ENCODE data around the gene GNAT2.

The GNAT2 gene

DNA sequence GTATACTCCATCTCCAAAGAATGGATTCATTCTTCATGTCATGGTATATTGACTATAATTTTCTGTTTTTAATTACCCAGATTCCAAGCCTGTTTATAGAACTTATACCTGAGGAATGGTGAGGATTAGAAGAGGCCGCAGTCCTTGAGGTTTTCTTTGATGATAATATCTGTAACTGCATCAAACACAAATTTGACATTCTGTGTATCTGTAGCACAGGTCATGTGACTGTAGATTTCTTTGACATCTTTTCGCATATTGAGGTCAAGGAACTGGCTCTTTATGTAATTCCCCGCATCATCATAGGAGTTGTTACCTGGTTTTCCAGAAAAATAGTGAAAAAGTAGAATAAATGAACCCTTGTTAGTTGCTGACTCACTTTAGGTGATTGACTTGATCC lies 16.2 kb downstream of the GNAT2 start:
- H3K36me3 ChIP-seq, result peaks cover 80% of the 10 kb centered on the region
- TF ChIP-seq, protein P1, sequence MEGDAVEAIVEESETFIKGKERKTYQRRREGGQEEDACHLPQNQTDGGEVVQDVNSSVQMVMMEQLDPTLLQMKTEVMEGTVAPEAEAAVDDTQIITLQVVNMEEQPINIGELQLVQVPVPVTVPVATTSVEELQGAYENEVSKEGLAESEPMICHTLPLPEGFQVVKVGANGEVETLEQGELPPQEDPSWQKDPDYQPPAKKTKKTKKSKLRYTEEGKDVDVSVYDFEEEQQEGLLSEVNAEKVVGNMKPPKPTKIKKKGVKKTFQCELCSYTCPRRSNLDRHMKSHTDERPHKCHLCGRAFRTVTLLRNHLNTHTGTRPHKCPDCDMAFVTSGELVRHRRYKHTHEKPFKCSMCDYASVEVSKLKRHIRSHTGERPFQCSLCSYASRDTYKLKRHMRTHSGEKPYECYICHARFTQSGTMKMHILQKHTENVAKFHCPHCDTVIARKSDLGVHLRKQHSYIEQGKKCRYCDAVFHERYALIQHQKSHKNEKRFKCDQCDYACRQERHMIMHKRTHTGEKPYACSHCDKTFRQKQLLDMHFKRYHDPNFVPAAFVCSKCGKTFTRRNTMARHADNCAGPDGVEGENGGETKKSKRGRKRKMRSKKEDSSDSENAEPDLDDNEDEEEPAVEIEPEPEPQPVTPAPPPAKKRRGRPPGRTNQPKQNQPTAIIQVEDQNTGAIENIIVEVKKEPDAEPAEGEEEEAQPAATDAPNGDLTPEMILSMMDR (IDR thresholded peaks at IDR 0.05; ENCODE audit: low read depth, low read length), result no peak
- no peak for DNase-seq

DNA sequence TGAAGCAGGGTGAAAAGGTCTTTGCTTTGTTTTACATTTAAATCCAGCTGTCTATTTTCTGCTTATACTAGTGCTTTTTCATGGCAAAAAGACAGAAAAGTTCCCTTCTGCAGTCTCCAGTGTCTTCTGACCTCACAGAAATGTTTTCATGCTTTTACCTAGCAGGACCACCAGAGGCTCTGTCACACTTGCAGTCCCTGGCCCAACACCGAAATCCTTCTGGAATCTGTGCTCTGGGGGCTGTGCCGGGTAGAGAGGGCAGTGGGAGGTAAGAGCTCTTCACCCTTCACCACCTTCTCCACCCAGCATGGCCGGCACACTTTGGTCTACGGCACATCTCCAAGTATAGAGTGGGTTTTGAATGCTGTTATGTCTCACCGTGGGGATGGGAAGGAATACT lies 20.8 kb downstream of the GNAT2 start:
- H3K36me3 ChIP-seq, result peaks cover 54% of the 10 kb centered on the region
- peak; percentile 49 for DNase-seq
- TF ChIP-seq, protein P1 (IDR thresholded peaks at IDR 0.05; ENCODE audit: low read depth, low read length), result peak; percentile 63
- no peaks in the 10 kb centered on the region for H3K27me3 ChIP-seq (ENCODE audit: insufficient read depth, low read depth, severe bottlenecking)
- no peak overlapping the region for H3K4me3 ChIP-seq (ENCODE audit: low read depth, low read length)
- H3K9me3 ChIP-seq (ENCODE audit: severe bottlenecking), result no peaks in the 10 kb centered on the region
- H3K27ac ChIP-seq, result no peak overlapping the region

More for the DNA sequence above, 16.2 kb downstream of the GNAT2 start:
- H3K4me3 ChIP-seq (ENCODE audit: low read depth, low read length), result no peak overlapping the region
- no peaks in the 10 kb centered on the region for H3K27me3 ChIP-seq (ENCODE audit: insufficient read depth, low read depth, severe bottlenecking)
- H3K9me3 ChIP-seq (ENCODE audit: severe bottlenecking), result no peaks in the 10 kb centered on the region
- no peak overlapping the region for H3K27ac ChIP-seq

DNA sequence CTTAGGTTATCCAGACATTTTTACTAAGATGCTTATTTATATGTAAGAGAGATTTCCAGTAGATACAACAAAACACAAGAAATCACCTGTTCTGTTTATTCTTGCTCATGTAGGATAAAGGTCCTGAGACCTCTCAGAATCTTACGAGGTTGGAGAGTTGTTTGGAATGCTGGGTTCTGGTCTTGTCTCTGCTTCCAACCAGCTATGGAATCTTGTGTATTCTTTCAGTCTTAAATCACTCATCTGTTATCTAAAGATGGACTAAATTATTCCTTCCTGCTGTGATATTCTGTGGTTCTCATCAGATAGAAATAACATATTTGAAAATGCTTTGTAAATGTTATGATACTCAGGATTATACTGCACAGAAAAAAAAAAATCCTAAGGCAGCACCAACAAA lies 21.3 kb downstream of the GNAT2 start:
- H3K4me3 ChIP-seq (ENCODE audit: low read depth, low read length), result no peak overlapping the region
- peaks cover 54% of the 10 kb centered on the region for H3K36me3 ChIP-seq
- H3K27ac ChIP-seq, result no peak overlapping the region
- no peaks in the 10 kb centered on the region for H3K9me3 ChIP-seq (ENCODE audit: severe bottlenecking)
- no peaks in the 10 kb centered on the region for H3K27me3 ChIP-seq (ENCODE audit: insufficient read depth, low read depth, severe bottlenecking)
- TF ChIP-seq, protein P1 (IDR thresholded peaks at IDR 0.05; ENCODE audit: low read depth, low read length), result no peak
- DNase-seq, result no peak

DNA sequence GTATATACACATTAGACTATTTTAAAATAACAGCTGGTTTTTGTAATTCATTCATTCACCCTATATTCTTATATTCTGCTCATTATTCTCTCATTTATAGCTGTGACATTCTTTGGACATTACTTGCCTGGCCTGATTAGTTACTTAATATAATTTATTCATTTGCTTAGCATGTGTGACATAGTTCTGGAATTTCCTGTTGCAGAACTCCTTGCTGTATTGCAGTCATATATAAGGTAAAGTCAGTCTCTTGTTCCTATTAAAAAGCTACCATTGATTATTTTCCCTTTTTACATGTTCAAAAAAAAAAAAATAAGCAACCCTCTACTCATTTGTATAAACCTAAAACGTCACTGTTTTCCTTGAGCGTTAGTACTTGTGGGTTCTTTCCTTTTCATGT lies 23.9 kb downstream of the GNAT2 start:
- Histone ChIP-seq H3K27me3 (ENCODE audit: insufficient read depth, low read depth, severe bottlenecking) (no peaks in the 10 kb centered on the region), H3K4me3 (ENCODE audit: low read depth, low read length) (no peak overlapping the region), H3K27ac (no peak overlapping the region), H3K36me3 (peaks cover 56% of the 10 kb centered on the region), H3K9me3 (ENCODE audit: severe bottlenecking) (no peaks in the 10 kb centered on the region)
- TF ChIP-seq, protein P1 (IDR thresholded peaks at IDR 0.05; ENCODE audit: low read depth, low read length), result no peak
- DNase-seq, result no peak

DNA sequence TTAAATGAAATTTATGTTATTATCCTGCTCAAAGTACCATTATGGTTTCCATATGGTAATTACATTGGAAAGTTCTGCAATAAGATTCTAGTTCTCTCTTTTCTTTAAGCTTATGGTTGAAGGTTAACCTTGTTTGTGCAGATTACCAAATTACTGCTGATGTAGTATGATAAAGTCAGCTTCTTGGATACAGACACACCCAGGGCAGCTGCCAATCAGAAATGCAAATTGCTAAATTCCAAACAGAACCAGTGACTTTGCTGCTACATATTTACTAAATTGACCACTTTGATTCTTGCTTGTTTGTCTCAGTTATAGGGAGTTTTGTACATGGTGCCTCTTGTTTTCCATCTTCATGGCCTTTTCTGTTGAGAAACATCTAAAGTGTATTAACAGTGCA lies 26.5 kb downstream of the GNAT2 start:
- DNase-seq, result no peak
- Histone ChIP-seq H3K4me3 (ENCODE audit: low read depth, low read length) (no peak overlapping the region), H3K27me3 (ENCODE audit: insufficient read depth, low read depth, severe bottlenecking) (no peaks in the 10 kb centered on the region), H3K27ac (no peak overlapping the region), H3K9me3 (ENCODE audit: severe bottlenecking) (no peaks in the 10 kb centered on the region), H3K36me3 (peaks cover 66% of the 10 kb centered on the region)
- TF ChIP-seq, protein P1 (IDR thresholded peaks at IDR 0.05; ENCODE audit: low read depth, low read length), result no peak

DNA sequence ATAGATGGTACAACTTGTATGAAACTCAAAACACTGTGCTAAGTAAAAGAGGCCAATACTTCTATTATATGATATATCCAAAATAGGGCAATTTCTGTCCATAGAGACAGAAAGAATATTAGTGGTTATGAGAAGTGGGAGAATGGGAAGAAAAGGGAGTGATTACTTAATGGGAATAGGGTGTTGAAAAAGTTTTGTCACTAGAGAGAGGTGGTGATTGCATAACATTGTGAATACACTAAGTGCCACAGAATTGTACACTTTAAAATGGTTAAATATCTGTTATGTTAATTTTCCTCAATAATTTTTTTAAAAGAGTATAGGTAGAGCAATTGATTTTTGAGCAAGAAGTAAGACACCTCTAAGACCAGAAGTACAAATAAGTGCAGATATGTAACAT lies 29.7 kb downstream of the GNAT2 start:
- no peaks in the 10 kb centered on the region for H3K27me3 ChIP-seq (ENCODE audit: insufficient read depth, low read depth, severe bottlenecking)
- peaks cover 90% of the 10 kb centered on the region for H3K36me3 ChIP-seq
- no peak for DNase-seq
- H3K9me3 ChIP-seq (ENCODE audit: severe bottlenecking), result no peaks in the 10 kb centered on the region
- H3K27ac ChIP-seq, result no peak overlapping the region
- TF ChIP-seq, protein P1 (IDR thresholded peaks at IDR 0.05; ENCODE audit: low read depth, low read length), result no peak
- H3K4me3 ChIP-seq (ENCODE audit: low read depth, low read length), result no peak overlapping the region

Data from WERI-Rb-1 (cell line).